Large intestine (tissue), 3 donors: ENCODE measurements around the gene UBE2E1. TPM values are rescaled to one million over a fixed set of nuclear protein-coding genes. Genes with fewer than 3 reads are reported as not detected.

Experiments
- DNase-seq, 2 donors: peaks; one replicate each; pipeline versions ENCODE4 v3.0.0 to v3.0.0-alpha.2; 2013
- H3K27ac ChIP-seq: one replicate; pipeline ENCODE4 v1.5.1; 2013; ENCODE audit warnings: low read length
- H3K27me3 ChIP-seq: 2 replicates; pipeline ENCODE4 v1.6.1; 2013; ENCODE audit warnings: low read length; ENCODE audit not compliant: control insufficient read depth, insufficient read depth
- H3K36me3 ChIP-seq: 2 replicates; pipeline ENCODE4 v1.6.1; 2013; ENCODE audit warnings: low read length; ENCODE audit not compliant: control insufficient read depth, insufficient read depth
- H3K4me1 ChIP-seq: one replicate; pipeline ENCODE4 v1.6.1; 2013; ENCODE audit warnings: low read length; ENCODE audit not compliant: control insufficient read depth, insufficient read depth
- H3K4me3 ChIP-seq: one replicate; pipeline ENCODE4 v1.5.1; 2013; ENCODE audit warnings: low read length
- H3K9me3 ChIP-seq: one replicate; pipeline ENCODE4 v1.6.1; 2013; ENCODE audit warnings: mild to moderate bottlenecking, low read depth, low read length, moderate library complexity; ENCODE audit not compliant: control insufficient read depth
- WGBS: methylation state at CpG from one replicate; pipeline ENCODE4 v1.1.5; 2013; ENCODE audit warnings: low lambda C conversion rate; ENCODE audit not compliant: insufficient coverage; 5-methylcytosine and 5-hydroxymethylcytosine counted together
- polyA plus RNA-seq: library from polyadenylated mRNA; unstranded; fragments of 120-200 nt; gene quantifications from one replicate; pipeline ENCODE4 v1.2.1, GENCODE V29; 2013

UBE2E1 gene
- polyA plus RNA-seq, 1 donor = 120 TPM

GRCh38 chr3:23764407-23764806 is 41.3 kb upstream of the UBE2E1 start:
- Histone ChIP-seq H3K36me3 (no peaks in the 10 kb centered on the region), H3K9me3 (no peaks in the 10 kb centered on the region), H3K4me1 (no peaks in the 10 kb centered on the region), H3K27ac (no peak overlapping the region), H3K27me3 (no peaks in the 10 kb centered on the region), H3K4me3 (no peak overlapping the region)
- no peak for DNase-seq
- WGBS = no CpG with 5 or more reads among the region's 1 CpG

- Histone ChIP-seq H3K27ac (no peak overlapping the region), H3K27me3 (no peaks in the 10 kb centered on the region), H3K36me3 (no peaks in the 10 kb centered on the region), H3K9me3 (no peaks in the 10 kb centered on the region), H3K4me3 (no peak overlapping the region), H3K4me1 (no peaks in the 10 kb centered on the region)
- no CpG with 5 or more reads among the region's 2 CpGs for WGBS
- DNase-seq = no peak
Measured at GRCh38 chr3:23767546-23767945, 38.2 kb upstream of the UBE2E1 start.

- H3K4me3 ChIP-seq = no peak overlapping the region
- H3K4me1 ChIP-seq = no peaks in the 10 kb centered on the region
- WGBS = 100% methylated on average over 1 of the region's 13 CpGs
- H3K27me3 ChIP-seq = no peaks in the 10 kb centered on the region
- H3K27ac ChIP-seq = no peak overlapping the region
- H3K9me3 ChIP-seq = no peaks in the 10 kb centered on the region
- no peak for DNase-seq
- no peaks in the 10 kb centered on the region for H3K36me3 ChIP-seq
Measured at GRCh38 chr3:23775254-23775909, 30.4 kb upstream of the UBE2E1 start.

GRCh38 chr3:23776352-23776891 is 29.3 kb upstream of the UBE2E1 start:
- H3K36me3 ChIP-seq = no peaks in the 10 kb centered on the region

GRCh38 chr3:23778446-23778845 is 27.3 kb upstream of the UBE2E1 start:
- H3K27me3 ChIP-seq = peaks cover 2% of the 10 kb centered on the region
- no peak overlapping the region for H3K4me3 ChIP-seq
- H3K27ac ChIP-seq = no peak overlapping the region
- DNase-seq = no peak
- H3K36me3 ChIP-seq = no peaks in the 10 kb centered on the region
- no CpG with 5 or more reads among the region's 2 CpGs for WGBS
- no peaks in the 10 kb centered on the region for H3K9me3 ChIP-seq
- H3K4me1 ChIP-seq = no peaks in the 10 kb centered on the region

More at GRCh38 chr3:23776352-23776891, 29.3 kb upstream of the UBE2E1 start:
- no peak for DNase-seq
- Histone ChIP-seq H3K4me1 (no peaks in the 10 kb centered on the region), H3K4me3 (no peak overlapping the region), H3K27me3 (peaks cover 2% of the 10 kb centered on the region), H3K27ac (no peak overlapping the region), H3K9me3 (no peaks in the 10 kb centered on the region)
- WGBS = 100% methylated on average over 1 of the region's 6 CpGs

- Histone ChIP-seq H3K4me3 (no peak overlapping the region), H3K4me1 (no peaks in the 10 kb centered on the region), H3K36me3 (no peaks in the 10 kb centered on the region), H3K27ac (no peak overlapping the region), H3K27me3 (peaks cover 9% of the 10 kb centered on the region), H3K9me3 (no peaks in the 10 kb centered on the region)
- no CpG with 5 or more reads among the region's 3 CpGs for WGBS
- no peak for DNase-seq
Measured at GRCh38 chr3:23779841-23780240, 25.9 kb upstream of the UBE2E1 start.

GRCh38 chr3:23781051-23781450 is 24.7 kb upstream of the UBE2E1 start:
- DNase-seq = no peak
- WGBS = no CpG with 5 or more reads among the region's 1 CpG
- H3K4me3 ChIP-seq = no peak overlapping the region
- H3K27me3 ChIP-seq = peaks cover 12% of the 10 kb centered on the region
- H3K36me3 ChIP-seq = no peaks in the 10 kb centered on the region
- no peaks in the 10 kb centered on the region for H3K9me3 ChIP-seq
- H3K27ac ChIP-seq = no peak overlapping the region
- no peaks in the 10 kb centered on the region for H3K4me1 ChIP-seq

GRCh38 chr3:23781871-23782270 is 23.9 kb upstream of the UBE2E1 start:
- no peak overlapping the region for H3K27ac ChIP-seq
- H3K27me3 ChIP-seq = peaks cover 14% of the 10 kb centered on the region
- no peak overlapping the region for H3K4me3 ChIP-seq
- H3K9me3 ChIP-seq = no peaks in the 10 kb centered on the region
- no peaks in the 10 kb centered on the region for H3K4me1 ChIP-seq
- no peak for DNase-seq
- H3K36me3 ChIP-seq = no peaks in the 10 kb centered on the region
- no CpG with 5 or more reads among the region's 1 CpG for WGBS

- DNase-seq = no peak
- H3K9me3 ChIP-seq = no peaks in the 10 kb centered on the region
- H3K36me3 ChIP-seq = no peaks in the 10 kb centered on the region
- no peak overlapping the region for H3K27ac ChIP-seq
- 80% methylated on average over 2 of the region's 6 CpGs for WGBS
- no peak overlapping the region for H3K4me3 ChIP-seq
- H3K4me1 ChIP-seq = no peaks in the 10 kb centered on the region
- peaks cover 14% of the 10 kb centered on the region for H3K27me3 ChIP-seq
Measured at GRCh38 chr3:23785097-23785645, 20.6 kb upstream of the UBE2E1 start.

GRCh38 chr3:23785882-23786281 is 19.9 kb upstream of the UBE2E1 start:
- no peak overlapping the region for H3K4me3 ChIP-seq
- H3K9me3 ChIP-seq = no peaks in the 10 kb centered on the region
- H3K27ac ChIP-seq = no peak overlapping the region
- no peaks in the 10 kb centered on the region for H3K36me3 ChIP-seq
- no CpG with 5 or more reads among the region's 2 CpGs for WGBS
- no peaks in the 10 kb centered on the region for H3K4me1 ChIP-seq
- H3K27me3 ChIP-seq = peaks cover 14% of the 10 kb centered on the region
- DNase-seq = no peak

- Histone ChIP-seq H3K4me1 (no peaks in the 10 kb centered on the region), H3K9me3 (no peaks in the 10 kb centered on the region), H3K27ac (no peak overlapping the region), H3K4me3 (no peak overlapping the region), H3K36me3 (no peaks in the 10 kb centered on the region), H3K27me3 (no peaks in the 10 kb centered on the region)
- no peak for DNase-seq
- WGBS = no CpG with 5 or more reads among the region's 2 CpGs
Measured at GRCh38 chr3:23791678-23792077, 14.1 kb upstream of the UBE2E1 start.
